HCT116 (cell line): Measurements from ENCODE around the gene TCP1.

Experiments used
- POLR2A ChIP-seq: IDR thresholded peaks from 2 replicates; pipeline ENCODE4 v1.7.0; 2011; ENCODE audit warnings: borderline replicate concordance; ENCODE audit not compliant: insufficient read depth, insufficient read length; ENCODE audit errors: extremely low read depth
- RAD21 ChIP-seq: IDR thresholded peaks from 2 replicates; pipeline ENCODE4 v1.6.1; 2012; ENCODE audit warnings: low read depth, mild to moderate bottlenecking

- TF ChIP-seq RAD21, result no peak
- no peak for TF ChIP-seq POLR2A
Observed at GRCh38 chr6:159754401-159754800, 35.0 kb downstream of the TCP1 start.
